SK-N-SH treated with all-trans-retinoic acid at 6 μM for 48 hours (cell line): ENCODE data around the gene NPC1.

Experiments used
- ISL1 ChIP-seq: fragments of 250-450 bp; sonication (Bioruptor Pico); IDR thresholded peaks from 2 replicates; pipeline ENCODE4 v2.1.2; 2022; ENCODE audit warnings: mild to moderate bottlenecking, moderate library complexity
- TCF4 ChIP-seq: fragments of 250-450 bp; sonication (Bioruptor Pico); IDR thresholded peaks from 2 replicates; pipeline ENCODE4 v1.8.0; 2021; ENCODE audit warnings: mild to moderate bottlenecking, moderate library complexity, borderline replicate concordance
- TF ChIP-seq, protein P1 (sequence below): fragments of 250-450 bp; sonication (Bioruptor Pico); IDR thresholded peaks from 2 replicates; pipeline ENCODE4 v1.8.0; 2020; ENCODE audit warnings: mild to moderate bottlenecking, moderate library complexity, borderline replicate concordance

DNA sequence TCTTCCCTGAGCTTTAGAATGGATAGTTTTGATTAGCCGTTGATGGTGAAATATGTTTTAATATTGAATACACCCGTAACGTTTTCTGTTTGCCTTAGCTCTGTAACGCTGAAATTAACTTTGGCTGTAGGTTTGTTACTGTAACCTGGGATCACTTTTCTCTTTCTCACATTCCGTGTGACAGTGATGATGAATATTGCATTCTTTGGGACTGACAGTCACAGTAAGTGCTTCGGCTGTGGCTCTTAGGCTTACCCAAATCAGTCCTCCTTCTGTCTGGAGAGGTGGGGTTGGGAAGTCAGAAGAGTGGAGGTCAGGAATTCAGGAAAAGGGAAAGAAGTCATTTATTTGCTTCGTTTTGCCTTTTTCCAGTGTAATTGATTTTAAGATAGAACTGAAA lies 65.0 kb downstream of the NPC1 start:
- no peak for TF ChIP-seq TCF4
- TF ChIP-seq, protein P1, sequence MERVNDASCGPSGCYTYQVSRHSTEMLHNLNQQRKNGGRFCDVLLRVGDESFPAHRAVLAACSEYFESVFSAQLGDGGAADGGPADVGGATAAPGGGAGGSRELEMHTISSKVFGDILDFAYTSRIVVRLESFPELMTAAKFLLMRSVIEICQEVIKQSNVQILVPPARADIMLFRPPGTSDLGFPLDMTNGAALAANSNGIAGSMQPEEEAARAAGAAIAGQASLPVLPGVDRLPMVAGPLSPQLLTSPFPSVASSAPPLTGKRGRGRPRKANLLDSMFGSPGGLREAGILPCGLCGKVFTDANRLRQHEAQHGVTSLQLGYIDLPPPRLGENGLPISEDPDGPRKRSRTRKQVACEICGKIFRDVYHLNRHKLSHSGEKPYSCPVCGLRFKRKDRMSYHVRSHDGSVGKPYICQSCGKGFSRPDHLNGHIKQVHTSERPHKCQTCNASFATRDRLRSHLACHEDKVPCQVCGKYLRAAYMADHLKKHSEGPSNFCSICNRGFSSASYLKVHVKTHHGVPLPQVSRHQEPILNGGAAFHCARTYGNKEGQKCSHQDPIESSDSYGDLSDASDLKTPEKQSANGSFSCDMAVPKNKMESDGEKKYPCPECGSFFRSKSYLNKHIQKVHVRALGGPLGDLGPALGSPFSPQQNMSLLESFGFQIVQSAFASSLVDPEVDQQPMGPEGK (CRISPR knock-in tag): no peak
- TF ChIP-seq ISL1 (CRISPR knock-in tag): no peak
